ENCODE measurements around the gene CAPN12. TPM values are rescaled to one million over a fixed set of nuclear protein-coding genes. Genes with fewer than 3 reads are reported as not detected.

Gene CAPN12
- total and polyA plus RNA-seq, 2 experiments from 2014 or later: 19.1 to 20.5 TPM

GRCh38 chr19:38708413-38709024 lies 35.8 kb downstream of the CAPN12 start:
- Histone ChIP-seq H3F3A (replicated peaks; ENCODE audit: low read depth) (0 out of 2 replicates have a peak, but pooled peaks cover 9% of the 10 kb centered on the region), H3K27ac (ENCODE audit: low read depth) (no peak overlapping the region), H3K36me3 (ENCODE audit: insufficient read depth) (peaks cover 26% of the 10 kb centered on the region; the same call in 1 of the 2 replicates), H3K4me1 (ENCODE audit: insufficient read depth) (no peaks in the 10 kb centered on the region), H3K4me2 (no peak overlapping the region), H3K27me3 (ENCODE audit: insufficient read depth) (no peaks in the 10 kb centered on the region), H4K20me1 (replicated peaks; ENCODE audit: insufficient read depth) (no peaks in the 10 kb centered on the region; the same call in 1 of the 2 replicates), H2AFZ (no peak overlapping the region), H3K4me3 (no peak overlapping the region), H3K9me2 (ENCODE audit: insufficient read depth) (no peaks in the 10 kb centered on the region), H3K79me2 (replicated peaks; ENCODE audit: insufficient read depth) (peaks cover 6% of the 10 kb centered on the region; the same call in 1 of the 2 replicates)
- no peak for TF ChIP-seq ETS1 (IDR thresholded peaks at IDR 0.05)
- no peak for TF ChIP-seq NANOG (IDR thresholded peaks at IDR 0.05; ENCODE audit: borderline replicate concordance)
- no peak for TF ChIP-seq JUNB (IDR thresholded peaks at IDR 0.05; ENCODE audit: unreplicated experiment)
- TF ChIP-seq CREB1 (CRISPR knock-in tag; IDR thresholded peaks at IDR 0.05; ENCODE audit: low read depth): no peak
- TF ChIP-seq STAT1 (IDR thresholded peaks at IDR 0.05; ENCODE audit: unreplicated experiment): no peak
- no peak for TF ChIP-seq ZNF114 (CRISPR knock-in tag; IDR thresholded peaks at IDR 0.05)
- TF ChIP-seq EZH2 (IDR thresholded peaks at IDR 0.05; ENCODE audit: low read depth, unreplicated experiment): no peak
- no peak for TF ChIP-seq POLR2AphosphoS5 (IDR thresholded peaks at IDR 0.05; ENCODE audit: low read depth)
- no peak for TF ChIP-seq EZH2phosphoT487 (IDR thresholded peaks at IDR 0.05; ENCODE audit: unreplicated experiment)
- TF ChIP-seq CTCF (conservative IDR thresholded peaks at IDR 0.05; ENCODE audit: low read depth in 2 of 2): no peak
- TF ChIP-seq ZNF331 (CRISPR knock-in tag; IDR thresholded peaks at IDR 0.05; ENCODE audit: low read depth): no peak
- TF ChIP-seq ZNF462 (CRISPR knock-in tag; IDR thresholded peaks at IDR 0.05): no peak
- TF ChIP-seq REST (IDR thresholded peaks at IDR 0.05; ENCODE audit: unreplicated experiment): no peak
- Mint-ChIP-seq H3K9me3 (no peaks in the 10 kb centered on the region; the same call in 2 of the 3 replicates), H3K4me3 (no peak overlapping the region), H3K27me3 (ENCODE audit: insufficient read depth, low read depth, poor library complexity) (peaks cover 17% of the 10 kb centered on the region), H3K27ac (no peak overlapping the region), H3K36me3 (ENCODE audit: low read depth) (peaks cover 82% of the 10 kb centered on the region), H3K4me1 (no peaks in the 10 kb centered on the region)
- ATAC-seq (no peak), DNase-seq (ENCODE audit: low spot score) (no peak)
